A673 (cell line): ENCODE measurements around the gene DPYD.

ENCODE experiments used
- CTCF ChIP-seq: fragments of 300-800, 200-600 bp; sonication (generic); conservative IDR thresholded peaks from 2 replicates; pipeline ENCODE4 v1.5.1; 2017; ENCODE audit warnings: low read depth, mild to moderate bottlenecking, antibody characterized with exemption, low read length, moderate library complexity, mixed read lengths
- EZH2 ChIP-seq: fragments of 200-600 bp; sonication (generic); IDR thresholded peaks from 2 replicates; pipeline ENCODE4 v1.6.1; 2017; ENCODE audit warnings: borderline replicate concordance, low read depth, mild to moderate bottlenecking, mixed read lengths, antibody characterized with exemption, low read length; ENCODE audit not compliant: poor library complexity, severe bottlenecking

- no peak for TF ChIP-seq EZH2
- TF ChIP-seq CTCF = no peak
Measured at GRCh38 chr1:97593192-97593591, 327.6 kb downstream of the DPYD start.
